HG03159 (cell line): ENCODE results near the gene PGP.

Experiments used
- ATAC-seq: cut with Tn5 transposase; IDR thresholded peaks from one replicate; pipeline ENCODE4 v1.9.1; 2021; ENCODE audit warnings: mild to moderate bottlenecking, moderate library complexity; ENCODE audit not compliant: unreplicated experiment

The PGP gene

GRCh38 chr16:2237493-2238149 is 23.0 kb upstream of the PGP start:
- no peak for ATAC-seq

DNA sequence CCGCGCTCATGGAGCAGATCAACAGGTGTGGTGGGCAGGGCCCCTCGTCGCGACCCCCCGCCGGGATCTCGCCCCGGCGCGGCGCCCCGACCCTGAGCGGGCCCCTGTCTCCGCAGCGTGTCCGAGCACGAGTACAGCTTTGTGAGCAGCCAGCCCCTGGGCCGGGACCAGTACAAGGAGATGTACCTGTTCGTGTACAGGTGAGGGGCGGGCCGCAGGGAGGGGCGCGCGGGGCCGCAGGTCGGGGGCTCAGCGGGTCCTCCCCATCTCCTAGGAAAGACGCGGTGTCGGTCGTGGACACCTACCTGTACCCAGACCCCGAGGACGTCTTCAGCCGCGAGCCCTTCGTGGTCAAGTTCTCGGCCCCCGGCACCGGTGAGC is 22.5 kb upstream of the PGP start:
- no peak for ATAC-seq

DNA sequence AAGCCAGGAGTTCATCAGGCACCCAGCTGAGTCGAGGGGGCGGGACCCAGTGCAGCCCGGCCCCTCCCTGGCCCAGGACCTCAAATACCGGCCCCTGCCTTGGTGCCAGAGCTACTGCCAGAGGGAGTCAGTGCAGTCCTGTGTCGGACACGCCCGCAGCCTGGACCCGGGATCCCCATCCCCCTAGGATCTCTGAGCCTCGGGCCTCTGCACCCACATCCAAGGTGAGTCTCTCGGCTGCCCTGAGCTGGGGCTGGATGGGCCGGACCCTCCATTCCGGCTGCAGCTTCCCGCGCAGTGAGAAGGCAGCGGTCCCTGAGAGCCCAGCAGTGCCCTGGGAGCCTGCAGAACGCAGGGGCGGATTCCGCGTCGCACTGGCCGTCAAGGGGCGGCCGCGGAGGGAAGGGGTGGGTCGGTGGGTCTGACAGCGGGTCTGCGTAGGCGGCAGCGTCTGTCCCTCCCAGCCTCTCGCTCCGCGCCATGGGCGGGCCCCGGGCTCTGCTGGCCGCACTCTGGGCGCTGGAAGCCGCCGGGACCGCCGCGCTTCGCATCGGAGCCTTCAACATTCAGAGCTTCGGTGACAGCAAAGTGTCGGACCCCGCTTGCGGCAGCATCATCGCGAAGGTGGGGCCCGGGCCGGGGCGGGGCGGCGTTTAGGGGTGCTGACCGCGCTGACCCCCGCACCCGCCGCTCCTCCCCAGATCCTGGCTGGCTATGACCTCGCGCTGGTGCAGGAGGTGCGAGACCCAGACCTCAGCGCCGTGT is 21.9 kb upstream of the PGP start, which contains the start of gene DNASE1L2:
Gene DNASE1L2 (plus strand): TSS at position 108 of the 765 bp plus-strand sequence. CDS start 373 bp downstream, at position 481.
- ATAC-seq: no peak

GRCh38 chr16:2235695-2236336 is 21.2 kb upstream of the PGP start:
- ATAC-seq: no peak

DNA sequence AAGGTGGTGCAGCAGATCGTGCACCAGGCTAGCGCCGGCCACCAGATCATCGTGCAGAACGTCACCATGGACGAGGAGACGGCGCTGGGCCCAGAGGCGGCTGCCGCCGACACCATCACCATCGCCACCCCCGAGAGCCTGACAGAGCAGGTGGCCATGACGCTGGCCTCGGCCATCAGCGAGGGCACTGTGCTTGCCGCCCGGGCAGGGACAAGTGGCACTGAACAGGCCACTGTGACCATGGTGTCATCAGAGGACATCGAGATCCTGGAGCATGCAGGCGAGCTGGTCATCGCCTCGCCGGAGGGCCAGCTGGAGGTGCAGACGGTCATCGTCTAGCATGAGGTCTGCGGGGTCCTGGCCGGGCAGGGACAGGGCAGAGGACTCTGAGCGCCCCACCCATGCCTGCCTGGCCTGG is 20.6 kb upstream of the PGP start:
- no peak for ATAC-seq

- ATAC-seq: no peak
Observed at GRCh38 chr16:2234813-2235170, 20.2 kb upstream of the PGP start.

DNA sequence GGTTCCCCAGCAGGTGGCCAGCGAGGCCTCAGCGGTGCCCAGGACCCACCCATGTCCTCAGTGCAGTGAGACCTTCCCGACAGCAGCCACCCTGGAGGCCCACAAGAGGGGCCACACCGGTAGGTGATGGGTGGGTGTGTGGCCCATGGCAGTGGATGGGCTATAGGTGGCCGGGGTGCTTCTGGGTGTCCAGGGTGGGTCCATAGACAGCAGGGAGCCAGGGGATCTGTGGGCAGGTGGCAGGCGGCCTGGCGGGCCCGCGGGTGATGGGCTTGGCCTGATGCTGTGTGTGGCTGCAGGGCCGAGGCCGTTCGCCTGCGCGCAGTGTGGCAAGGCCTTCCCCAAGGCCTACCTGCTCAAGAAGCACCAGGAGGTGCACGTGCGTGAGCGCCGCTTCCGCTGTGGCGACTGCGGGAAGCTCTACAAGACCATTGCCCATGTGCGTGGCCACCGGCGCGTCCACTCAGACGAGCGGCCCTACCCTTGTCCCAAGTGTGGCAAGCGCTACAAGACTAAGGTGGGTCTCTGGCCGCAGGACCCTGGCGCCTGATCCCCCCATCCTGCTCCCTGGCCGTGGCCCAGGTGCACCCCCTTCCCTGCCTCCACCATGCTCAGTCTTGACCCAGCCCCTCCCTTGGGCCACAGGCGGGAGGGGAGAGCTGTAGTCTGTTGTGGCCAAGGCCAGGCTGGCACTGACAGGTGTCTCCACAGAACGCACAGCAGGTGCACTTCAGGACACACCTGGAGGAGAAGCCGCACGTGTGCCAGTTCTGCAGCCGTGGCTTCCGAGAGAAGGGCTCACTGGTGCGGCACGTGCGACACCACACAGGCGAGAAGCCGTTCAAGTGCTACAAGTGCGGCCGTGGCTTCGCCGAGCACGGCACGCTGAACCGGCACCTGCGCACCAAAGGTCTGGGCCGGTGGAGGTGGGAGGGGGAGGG is 19.5 kb upstream of the PGP start:
- no peak for ATAC-seq

GRCh38 chr16:2233046-2233775 is 18.6 kb upstream of the PGP start:
- no peak for ATAC-seq

- ATAC-seq: no peak
Observed at GRCh38 chr16:2232094-2232990, 17.7 kb upstream of the PGP start.

DNA sequence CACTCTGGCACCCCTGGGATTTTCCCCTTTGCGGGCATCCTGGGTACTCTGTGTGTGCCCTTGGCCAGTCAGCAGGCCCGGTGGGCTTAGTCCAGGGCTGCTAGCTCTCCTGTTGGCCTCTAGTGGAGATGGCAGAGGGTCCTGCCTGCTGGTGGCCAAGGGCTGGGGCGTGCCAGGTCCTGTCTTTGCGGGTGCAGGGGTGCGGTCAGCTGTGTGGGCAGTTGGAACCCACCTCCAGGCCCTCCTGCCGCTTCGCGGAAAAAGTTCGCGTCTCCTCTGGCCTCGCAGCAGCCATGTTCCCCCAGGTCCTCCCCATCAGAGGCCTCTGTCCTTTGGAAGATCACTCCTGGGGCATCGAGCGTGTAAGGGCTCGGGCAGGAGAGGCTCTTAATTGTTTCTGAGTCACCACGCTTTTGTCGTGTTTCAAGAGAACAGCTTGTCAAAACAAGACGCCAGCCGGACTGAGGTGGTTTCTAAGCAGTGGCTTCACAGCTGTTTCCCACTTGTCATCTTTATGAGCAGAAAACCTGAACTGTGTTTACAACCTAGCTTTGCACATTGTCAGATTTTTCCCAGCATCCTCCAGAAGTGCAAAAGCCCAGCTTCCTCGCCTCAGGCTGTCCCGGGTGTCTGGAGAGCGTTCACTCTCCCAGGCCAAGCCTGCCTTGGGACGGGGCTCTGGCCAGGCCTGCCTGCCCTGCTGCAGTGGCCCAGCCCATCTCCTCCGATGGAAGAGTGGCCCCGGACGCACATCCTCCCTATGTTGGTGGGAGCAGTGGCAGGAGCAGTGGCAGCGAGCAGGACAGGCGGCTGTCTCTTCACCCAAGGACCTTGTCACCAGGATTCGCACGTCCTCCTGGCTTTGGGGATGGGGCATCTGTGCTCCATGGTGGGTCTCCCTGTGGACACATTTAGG is 16.6 kb upstream of the PGP start:
- no peak for ATAC-seq

- ATAC-seq: no peak
Observed at GRCh38 chr16:2230376-2230775, 15.7 kb upstream of the PGP start.

DNA sequence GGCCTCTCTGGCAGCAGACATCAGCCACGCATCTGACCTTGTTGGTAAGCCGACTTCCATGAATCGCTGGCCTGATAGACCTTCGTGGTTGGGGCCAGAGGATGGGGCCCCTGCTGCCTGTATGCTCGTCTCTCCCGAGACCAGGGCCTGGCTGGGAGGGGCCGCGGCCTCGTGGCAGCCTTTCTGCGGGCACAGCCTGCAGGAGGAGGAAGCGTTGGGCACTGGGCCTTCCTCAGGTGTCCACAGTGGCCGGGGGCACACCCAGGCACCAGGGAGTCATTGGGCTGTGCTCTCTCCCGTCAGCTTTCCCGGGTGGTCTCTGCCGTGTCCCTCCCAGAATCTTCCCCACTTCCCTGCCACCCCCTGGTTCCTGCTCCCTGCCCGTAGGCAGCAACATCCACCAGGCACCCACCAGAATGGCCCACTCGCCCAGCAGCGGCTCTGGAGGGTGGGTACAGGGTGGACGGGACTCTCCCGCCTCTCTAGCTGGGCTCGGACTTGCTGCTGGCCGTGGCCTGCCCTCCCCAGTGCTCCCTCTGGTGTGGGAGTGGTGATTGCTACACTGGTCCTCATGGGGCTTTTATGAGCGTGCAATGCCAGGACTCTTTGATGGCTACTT is 15.1 kb upstream of the PGP start:
- ATAC-seq: no peak

GRCh38 chr16:2229091-2229490 is 14.5 kb upstream of the PGP start:
- no peak for ATAC-seq

GRCh38 chr16:2228161-2228824 is 13.7 kb upstream of the PGP start:
- no peak for ATAC-seq

- no peak for ATAC-seq
Observed at GRCh38 chr16:2226918-2227317, 12.3 kb upstream of the PGP start.

GRCh38 chr16:2226245-2226793 is 11.7 kb upstream of the PGP start:
- no peak for ATAC-seq

DNA sequence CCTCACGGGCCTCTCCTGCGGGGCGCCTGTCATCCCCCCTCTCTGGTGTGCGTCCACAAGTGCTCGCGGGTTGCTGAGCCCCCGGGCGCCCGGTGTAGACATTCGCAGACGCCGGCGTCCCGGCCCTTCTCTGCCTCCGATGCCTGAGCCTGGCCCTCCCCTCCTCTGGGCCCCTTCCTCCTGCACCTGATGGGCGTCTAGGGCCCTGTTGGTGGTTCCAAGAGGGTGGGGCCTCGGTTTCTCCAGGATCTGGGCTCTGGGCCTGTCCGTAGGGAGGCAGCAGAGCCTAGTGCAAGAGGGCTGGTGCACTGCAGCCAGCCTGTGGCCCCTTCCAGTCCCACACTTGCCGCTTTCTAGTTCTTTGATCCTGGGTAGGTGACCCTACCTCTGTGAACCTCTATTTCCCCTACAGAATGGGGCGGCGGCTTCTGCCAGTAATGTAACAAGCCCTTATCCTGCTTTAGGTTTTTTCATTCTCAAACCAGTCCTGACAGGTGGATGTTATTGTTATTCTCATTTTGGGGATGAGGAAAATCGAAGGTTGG is 9.4 kb upstream of the PGP start:
- ATAC-seq: peak; percentile 12
